B cell (primary cell): ENCODE measurements around the gene DHTKD1. TPM values are rescaled to one million over a fixed set of nuclear protein-coding genes. Genes with fewer than 3 reads are reported as not detected.

Experiments
- ATAC-seq: fragments of 200-7000 bp; cut with Tn5 transposase; one replicate; pipeline ENCODE4 v1.10.0; 2021; ENCODE audit warnings: low read depth, mild to moderate bottlenecking, moderate number of reproducible peaks, moderate library complexity
- CTCF ChIA-PET: fragments of 350-600 bp; sonication (Branson Sonifier 250); formaldehyde crosslinking; loops from one replicate; lab custom pipeline; 2021; ENCODE audit warnings: antibody characterized with exemption, inconsistent platforms; lab: Charles Lee
- POLR2A ChIA-PET: fragments of 350-600 bp; sonication (Branson Sonifier 250); formaldehyde crosslinking; loops from one replicate; lab custom pipeline; 2021; ENCODE audit warnings: antibody characterized with exemption; lab: Charles Lee
- DNase-seq: peaks from one replicate; pipeline ENCODE4 v3.0.0; 2013
- H2AFZ ChIP-seq: 2 replicates; pipeline ENCODE4 v1.6.1; 2012; ENCODE audit warnings: mild to moderate bottlenecking, low read depth, low read length; ENCODE audit not compliant: insufficient read depth, poor library complexity, severe bottlenecking
- H3K27ac ChIP-seq, 2 donors: 1 replicate in 1 of 2; 2 replicates in 1 of 2; pipeline ENCODE4 v1.5.1; 2012 to 2013; ENCODE audit warnings: low read length in 2 of 2, mild to moderate bottlenecking in 2 of 2, moderate library complexity in 1 of 2
- H3K27me3 ChIP-seq, 4 experiments: fragments of 200-600 bp in 1 of 4; sonication (generic) in 1 of 4; replicated peaks in 1 of 4; 1 replicate in 2 of 4; 2 replicates in 2 of 4; pipeline versions ENCODE4 v1.6.1 to v1.7.0; 2013 to 2016; ENCODE audit warnings: low read length in 3 of 4, mild to moderate bottlenecking in 2 of 4, mixed read lengths in 1 of 4, moderate library complexity in 1 of 4; ENCODE audit not compliant: insufficient read depth in 4 of 4, control insufficient read depth in 3 of 4; ENCODE audit errors: control extremely low read depth in 1 of 4
- H3K36me3 ChIP-seq, 2 experiments: replicated peaks in 1 of 2; 1 replicate in 1 of 2; 2 replicates in 1 of 2; pipeline versions ENCODE4 v1.6.1 to v1.7.1; 2013; ENCODE audit warnings: low read length in 1 of 2; ENCODE audit not compliant: insufficient read depth in 2 of 2, control insufficient read depth in 1 of 2; ENCODE audit errors: control extremely low read depth in 1 of 2, extremely low read depth in 1 of 2
- H3K4me1 ChIP-seq, 2 donors: fragments of 200-600 bp in 1 of 2; sonication (generic) in 1 of 2; 1 replicate in 1 of 2; 2 replicates in 1 of 2; pipeline versions ENCODE4 v1.5.1 to v1.6.1; 2013 to 2017; ENCODE audit warnings: low read length in 2 of 2; ENCODE audit not compliant: control insufficient read depth in 2 of 2, insufficient read depth in 2 of 2
- H3K4me2 ChIP-seq: replicated peaks from 2 replicates; pipeline ENCODE3; 2012; ENCODE audit warnings: mild to moderate bottlenecking, low read depth, low read length; ENCODE audit not compliant: poor library complexity, severe bottlenecking
- H3K4me3 ChIP-seq, 5 experiments: fragments of 200-600 bp in 1 of 5; sonication (generic) in 1 of 5; 1 replicate in 3 of 5; 2 replicates in 2 of 5; pipeline versions ENCODE4 v1.5.1 to v1.7.0; 2011 to 2016; ENCODE audit warnings: low read length in 4 of 5, mild to moderate bottlenecking in 4 of 5, low read depth in 2 of 5, control low read depth in 1 of 5, moderate library complexity in 1 of 5; ENCODE audit not compliant: insufficient read depth in 1 of 5; ENCODE audit errors: control extremely low read depth in 1 of 5, extremely low read depth in 1 of 5
- H3K79me2 ChIP-seq: fragments of 200-600 bp; sonication (generic); one replicate; pipeline ENCODE4 v1.6.0; 2016; ENCODE audit warnings: low read length; ENCODE audit not compliant: control insufficient read depth, insufficient read depth
- H3K9ac ChIP-seq: fragments of 200-600 bp; sonication (generic); 2 replicates; pipeline ENCODE4 v1.6.1; 2017; ENCODE audit warnings: mild to moderate bottlenecking, low read length, moderate library complexity
- H3K9me3 ChIP-seq, 3 donors: one replicate each; pipeline versions ENCODE4 v1.6.1 to v1.7.1; 2013; ENCODE audit warnings: low read length in 2 of 3; ENCODE audit not compliant: control insufficient read depth in 2 of 3, insufficient read depth in 1 of 3; ENCODE audit errors: control extremely low read depth in 1 of 3
- H4K20me1 ChIP-seq: 2 replicates; pipeline ENCODE4 v1.6.0; 2012; ENCODE audit warnings: mild to moderate bottlenecking, low read length; ENCODE audit not compliant: insufficient read depth, control insufficient read depth, poor library complexity, severe bottlenecking
- H3K27ac Mint-ChIP-seq: one replicate; pipeline ENCODE4 v1.8.0; 2021; ENCODE audit warnings: mixed read lengths
- H3K27me3 Mint-ChIP-seq: one replicate; pipeline ENCODE4 v1.8.0; 2021; ENCODE audit warnings: mixed read lengths
- H3K4me1 Mint-ChIP-seq: one replicate; pipeline ENCODE4 v1.8.0; 2021; ENCODE audit warnings: mixed read lengths
- H3K4me3 Mint-ChIP-seq: one replicate; pipeline ENCODE4 v1.8.0; 2021; ENCODE audit warnings: mixed read lengths
- H3K9me3 Mint-ChIP-seq: one replicate; pipeline ENCODE4 v1.8.0; 2022; ENCODE audit warnings: mixed read lengths; ENCODE audit not compliant: insufficient read depth
- EZH2 ChIP-seq: IDR thresholded peaks from 2 replicates; pipeline ENCODE4 v1.6.1; 2012; ENCODE audit warnings: borderline replicate concordance, low read depth, mild to moderate bottlenecking, moderate library complexity, low read length; ENCODE audit not compliant: insufficient read depth, poor library complexity, severe bottlenecking
- WGBS: methylation state at CpG from one replicate; pipeline ENCODE4 v1.1.5; 2013; ENCODE audit warnings: missing lambda C conversion rate; ENCODE audit not compliant: insufficient coverage; 5-methylcytosine and 5-hydroxymethylcytosine counted together
- intact Hi-C: fragments of 100-400 bp; cut with micrococcal nuclease; formaldehyde crosslinking; loops from one replicate; pipeline ENCODE4 v1.10.0; 2022
- polyA plus RNA-seq: library from polyadenylated mRNA; depleted of rRNA; stranded (reverse); fragments of >200 nt; gene quantifications from 2 replicates; pipeline ENCODE4 v1.2.3, GENCODE V29; 2012
- total RNA-seq, 2 donors: library from RNA; stranded (reverse); fragments of 120-200 nt in 1 of 2; gene quantifications; 1 replicate in 1 of 2; 2 replicates in 1 of 2; pipeline versions ENCODE4 v1.2.3 to v1.2.4, GENCODE V29; 2013 to 2022
- TF ChIP-seq, protein P1 (sequence below): fragments of 200-600 bp; IDR thresholded peaks from one replicate; pipeline ENCODE4 v1.8.0; 2022; ENCODE audit warnings: antibody characterized with exemption, mild to moderate bottlenecking

Gene DHTKD1
- total and polyA plus RNA-seq, 2 donors (not counting 1 experiment from before 2014, with no cell fraction given) = 22.7 to 72.3 TPM

DNA sequence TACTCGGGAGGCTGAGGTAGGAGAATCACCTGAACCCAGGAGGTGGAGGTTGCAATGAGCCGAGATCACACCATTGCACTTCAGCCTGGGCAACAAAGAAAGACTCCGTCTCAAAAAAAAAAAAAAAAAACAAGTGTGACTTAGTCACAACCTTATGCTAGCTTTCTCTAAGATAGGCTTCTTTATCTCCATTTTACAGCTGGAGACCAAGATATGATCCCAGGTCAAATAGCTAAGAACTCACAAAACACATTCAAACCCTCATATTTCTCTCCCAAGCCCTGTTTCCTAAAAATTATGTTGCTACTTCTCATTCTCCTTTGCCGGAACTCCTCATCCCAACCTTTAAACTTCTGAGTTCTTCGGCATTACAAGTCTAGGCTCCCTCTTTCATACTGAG, 13.0 kb upstream of the DHTKD1 start:
- DNase-seq (no peak), ATAC-seq (no peak)
- Mint-ChIP-seq H3K4me3 (no peak overlapping the region), H3K9me3 (no peaks in the 10 kb centered on the region), H3K27ac (peak overlapping the region; percentile 64), H3K4me1 (peaks cover 30% of the 10 kb centered on the region), H3K27me3 (no peaks in the 10 kb centered on the region)
- peaks cover 0 to 5% (median 0%) of the 10 kb centered on the region in 3 donors for H3K9me3 ChIP-seq
- CTCF ChIA-PET = interaction anchor here (1.5 kb wide), 1 partner anchor 13 kb away, joined by 3 read pairs; no protein-coding TSS in a partner anchor
- POLR2A ChIA-PET = interaction anchor here (0.7 kb wide), 1 partner anchor 66 kb away, joined by 9 read pairs; no protein-coding TSS in a partner anchor
- intact Hi-C loops = no loop called here
- H3K4me2 ChIP-seq = no peak overlapping the region
- H3K4me1 ChIP-seq = peaks cover 25 to 36% of the 10 kb centered on the region in 2 donors
- H3K27me3 ChIP-seq = no peaks in the 10 kb centered on the region
- TF ChIP-seq, protein P1, sequence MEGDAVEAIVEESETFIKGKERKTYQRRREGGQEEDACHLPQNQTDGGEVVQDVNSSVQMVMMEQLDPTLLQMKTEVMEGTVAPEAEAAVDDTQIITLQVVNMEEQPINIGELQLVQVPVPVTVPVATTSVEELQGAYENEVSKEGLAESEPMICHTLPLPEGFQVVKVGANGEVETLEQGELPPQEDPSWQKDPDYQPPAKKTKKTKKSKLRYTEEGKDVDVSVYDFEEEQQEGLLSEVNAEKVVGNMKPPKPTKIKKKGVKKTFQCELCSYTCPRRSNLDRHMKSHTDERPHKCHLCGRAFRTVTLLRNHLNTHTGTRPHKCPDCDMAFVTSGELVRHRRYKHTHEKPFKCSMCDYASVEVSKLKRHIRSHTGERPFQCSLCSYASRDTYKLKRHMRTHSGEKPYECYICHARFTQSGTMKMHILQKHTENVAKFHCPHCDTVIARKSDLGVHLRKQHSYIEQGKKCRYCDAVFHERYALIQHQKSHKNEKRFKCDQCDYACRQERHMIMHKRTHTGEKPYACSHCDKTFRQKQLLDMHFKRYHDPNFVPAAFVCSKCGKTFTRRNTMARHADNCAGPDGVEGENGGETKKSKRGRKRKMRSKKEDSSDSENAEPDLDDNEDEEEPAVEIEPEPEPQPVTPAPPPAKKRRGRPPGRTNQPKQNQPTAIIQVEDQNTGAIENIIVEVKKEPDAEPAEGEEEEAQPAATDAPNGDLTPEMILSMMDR = no peak
- TF ChIP-seq EZH2 = no peak
- 100% methylated on average over 1 of the region's 5 CpGs for WGBS
- no peaks in the 10 kb centered on the region for H3K79me2 ChIP-seq
- no peak overlapping the region for H3K9ac ChIP-seq
- no peaks in the 10 kb centered on the region for H4K20me1 ChIP-seq
- H2AFZ ChIP-seq = no peak overlapping the region
- H3K27ac ChIP-seq = no peak overlapping the region
- no peaks in the 10 kb centered on the region for H3K36me3 ChIP-seq
- H3K4me3 ChIP-seq = no peak overlapping the region

DNA sequence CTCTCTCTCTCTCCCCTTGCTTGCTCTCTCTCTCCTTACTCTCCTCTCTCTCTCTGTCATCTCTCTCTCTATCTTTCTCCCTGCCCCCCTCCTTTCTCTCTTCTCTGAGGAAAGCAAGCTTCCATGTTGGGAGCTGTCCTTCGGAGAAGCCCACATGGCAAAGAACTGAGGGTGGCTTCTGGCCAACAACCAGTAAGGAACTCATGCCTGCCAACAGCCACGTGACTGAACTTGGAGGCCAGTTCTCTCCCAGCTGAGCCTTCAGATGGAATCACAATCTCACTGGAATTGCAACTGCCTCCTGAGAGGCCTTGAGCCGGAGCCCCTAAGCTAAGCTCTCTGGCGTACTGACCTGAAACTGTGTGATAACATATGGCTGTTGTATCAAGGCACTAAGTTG, 12.0 kb upstream of the DHTKD1 start:
- no peak overlapping the region for H2AFZ ChIP-seq
- no peak for ATAC-seq
- no peak for DNase-seq

More for the DNA sequence above, 12.0 kb upstream of the DHTKD1 start:
- H3K27ac Mint-ChIP-seq = no peak overlapping the region
- Histone ChIP-seq H3K27ac (no peak overlapping the region), H3K9me3 (peaks cover 0 to 5% (median 0%) of the 10 kb centered on the region in 3 donors), H3K9ac (no peak overlapping the region), H3K79me2 (no peaks in the 10 kb centered on the region), H4K20me1 (no peaks in the 10 kb centered on the region), H3K27me3 (no peaks in the 10 kb centered on the region), H3K4me3 (no peak overlapping the region), H3K36me3 (no peaks in the 10 kb centered on the region), H3K4me1 (peaks cover 17 to 26% of the 10 kb centered on the region in 2 donors), H3K4me2 (no peak overlapping the region)
- H3K4me1 Mint-ChIP-seq = peaks cover 22% of the 10 kb centered on the region
- intact Hi-C loops = no loop called here
- CTCF ChIA-PET = interaction anchor here (0.6 kb wide), 1 partner anchor 324 kb away, joined by 3 read pairs; no protein-coding TSS in a partner anchor
- H3K4me3 Mint-ChIP-seq = no peak overlapping the region
- no peaks in the 10 kb centered on the region for H3K9me3 Mint-ChIP-seq
- POLR2A ChIA-PET = interaction anchor here (0.6 kb wide), 1 partner anchor 286 kb away, joined by 9 read pairs; no protein-coding TSS in a partner anchor
- WGBS = 67% methylated on average over 3 of the region's 4 CpGs
- H3K27me3 Mint-ChIP-seq = no peaks in the 10 kb centered on the region
- TF ChIP-seq, protein P1 = no peak
- no peak for TF ChIP-seq EZH2
